HCT116 (cell line): ENCODE data around the gene ATP5PD.

ENCODE experiments used
- CEBPB ChIP-seq: IDR thresholded peaks from 2 replicates; pipeline ENCODE4 v1.6.1; 2012; ENCODE audit warnings: low read depth
- CTCF ChIP-seq, 3 experiments: fragments of 200-600 bp in 1 of 3; sonication (generic) in 1 of 3; IDR thresholded peaks in 2 of 3; conservative IDR thresholded peaks in 1 of 3; 2 replicates each; pipeline ENCODE4 v1.5.1; 2012 to 2017; ENCODE audit warnings: low read depth in 2 of 3, low read length in 2 of 3, antibody characterized with exemption in 1 of 3, borderline replicate concordance in 1 of 3, control low read depth in 1 of 3, mild to moderate bottlenecking in 1 of 3, mixed read lengths in 1 of 3, mixed run types in 1 of 3, moderate library complexity in 1 of 3; ENCODE audit not compliant: insufficient read depth in 1 of 3
- MAX ChIP-seq: IDR thresholded peaks from 2 replicates; pipeline ENCODE4 v1.6.1; 2012
- POLR2A ChIP-seq: IDR thresholded peaks from 2 replicates; pipeline ENCODE4 v1.7.0; 2011; ENCODE audit warnings: borderline replicate concordance; ENCODE audit not compliant: insufficient read depth, insufficient read length; ENCODE audit errors: extremely low read depth
- POLR2AphosphoS5 ChIP-seq: IDR thresholded peaks from 2 replicates; pipeline ENCODE4 v1.6.1; 2011; ENCODE audit warnings: mild to moderate bottlenecking, low read depth, low read length, moderate library complexity
- REST ChIP-seq: IDR thresholded peaks from 2 replicates; pipeline ENCODE4 v1.6.1; 2012; ENCODE audit warnings: low read depth
- SP1 ChIP-seq: IDR thresholded peaks from 2 replicates; pipeline ENCODE4 v1.6.1; 2012; ENCODE audit warnings: low read depth

- TF ChIP-seq SP1 (no peak), CTCF (IDR thresholded peaks at IDR 0.05 in 2 of 3, conservative IDR thresholded peaks at IDR 0.05 in 1 of 3; ENCODE audit: borderline replicate concordance in 1 of 3, insufficient read depth in 1 of 3, low read depth in 2 of 3, low read length in 2 of 3) (no peak), REST (no peak), POLR2AphosphoS5 (no peak), POLR2A (no peak), MAX (no peak), CEBPB (no peak)
These were observed 35.2 kb downstream of the ATP5PD start for GRCh38 chr17:75011401-75012095.
